ENCODE data around the gene HBE1.

The HBE1 gene

DNA sequence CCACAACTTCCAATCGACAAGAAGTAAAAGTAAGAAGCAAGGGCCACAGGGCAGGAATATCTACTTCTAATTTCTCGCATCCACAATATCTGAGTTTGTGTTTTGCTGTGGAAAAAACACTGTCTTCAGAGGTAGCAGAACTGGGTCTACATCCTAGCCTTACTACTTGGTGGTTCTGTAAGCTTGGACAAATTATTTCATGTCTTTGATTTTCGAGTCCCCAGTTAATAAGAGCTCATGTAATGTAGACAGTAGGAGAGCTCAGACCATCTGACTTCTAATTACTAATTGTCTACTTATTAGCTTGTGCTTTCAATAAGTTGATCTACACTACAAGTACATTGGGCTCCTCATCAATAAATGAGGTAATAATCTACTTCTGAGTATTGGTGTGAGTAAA, 13.3 kb upstream of the HBE1 start:
- H3K27ac ChIP-seq = no peak overlapping the region
- TF ChIP-seq, protein P1, sequence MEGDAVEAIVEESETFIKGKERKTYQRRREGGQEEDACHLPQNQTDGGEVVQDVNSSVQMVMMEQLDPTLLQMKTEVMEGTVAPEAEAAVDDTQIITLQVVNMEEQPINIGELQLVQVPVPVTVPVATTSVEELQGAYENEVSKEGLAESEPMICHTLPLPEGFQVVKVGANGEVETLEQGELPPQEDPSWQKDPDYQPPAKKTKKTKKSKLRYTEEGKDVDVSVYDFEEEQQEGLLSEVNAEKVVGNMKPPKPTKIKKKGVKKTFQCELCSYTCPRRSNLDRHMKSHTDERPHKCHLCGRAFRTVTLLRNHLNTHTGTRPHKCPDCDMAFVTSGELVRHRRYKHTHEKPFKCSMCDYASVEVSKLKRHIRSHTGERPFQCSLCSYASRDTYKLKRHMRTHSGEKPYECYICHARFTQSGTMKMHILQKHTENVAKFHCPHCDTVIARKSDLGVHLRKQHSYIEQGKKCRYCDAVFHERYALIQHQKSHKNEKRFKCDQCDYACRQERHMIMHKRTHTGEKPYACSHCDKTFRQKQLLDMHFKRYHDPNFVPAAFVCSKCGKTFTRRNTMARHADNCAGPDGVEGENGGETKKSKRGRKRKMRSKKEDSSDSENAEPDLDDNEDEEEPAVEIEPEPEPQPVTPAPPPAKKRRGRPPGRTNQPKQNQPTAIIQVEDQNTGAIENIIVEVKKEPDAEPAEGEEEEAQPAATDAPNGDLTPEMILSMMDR (conservative IDR thresholded peaks at IDR 0.05) = no peak

DNA sequence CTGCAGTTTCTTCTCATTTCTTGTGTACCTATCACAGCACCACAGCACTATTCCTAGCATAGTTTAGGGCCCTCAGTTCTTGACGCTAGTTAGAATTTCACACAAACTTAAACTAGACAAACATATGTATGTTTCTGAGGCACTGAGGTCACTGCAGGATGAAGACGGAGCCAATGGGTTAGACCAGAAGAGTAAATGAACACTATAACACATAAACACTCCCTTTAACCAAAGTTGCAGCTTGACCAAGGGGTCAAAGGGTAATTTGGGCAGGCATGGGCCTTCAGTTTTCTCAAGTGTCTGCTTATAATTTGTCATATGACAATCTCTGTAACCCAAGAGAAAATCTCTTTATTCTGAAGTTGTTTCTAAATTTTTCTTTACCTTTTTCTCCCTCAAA, 12.9 kb upstream of the HBE1 start:
- TF ChIP-seq, protein P1 (conservative IDR thresholded peaks at IDR 0.05) = no peak
- H3K27ac ChIP-seq = no peak overlapping the region

DNA sequence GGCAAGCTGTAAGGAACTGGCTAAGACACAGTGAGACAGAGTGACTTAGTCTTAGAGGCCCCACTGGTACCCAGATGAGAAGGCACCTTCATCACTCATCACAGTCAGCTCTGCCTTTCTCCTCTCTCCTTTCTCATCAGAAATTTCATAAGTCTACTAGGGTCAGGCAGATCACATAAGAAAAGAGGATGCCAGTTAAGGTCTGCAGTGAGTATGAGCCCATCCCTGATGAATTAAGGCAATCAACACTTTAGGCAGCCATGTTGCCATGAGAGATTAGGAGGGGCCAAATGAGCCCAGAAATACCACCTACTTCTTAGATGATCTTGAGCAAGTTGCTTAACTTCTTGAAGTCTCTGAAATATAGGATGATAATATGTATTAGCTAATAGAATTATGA, 11.9 kb upstream of the HBE1 start:
- TF ChIP-seq, protein P1 (conservative IDR thresholded peaks at IDR 0.05) = no peak
- no peak overlapping the region for H3K27ac ChIP-seq

DNA sequence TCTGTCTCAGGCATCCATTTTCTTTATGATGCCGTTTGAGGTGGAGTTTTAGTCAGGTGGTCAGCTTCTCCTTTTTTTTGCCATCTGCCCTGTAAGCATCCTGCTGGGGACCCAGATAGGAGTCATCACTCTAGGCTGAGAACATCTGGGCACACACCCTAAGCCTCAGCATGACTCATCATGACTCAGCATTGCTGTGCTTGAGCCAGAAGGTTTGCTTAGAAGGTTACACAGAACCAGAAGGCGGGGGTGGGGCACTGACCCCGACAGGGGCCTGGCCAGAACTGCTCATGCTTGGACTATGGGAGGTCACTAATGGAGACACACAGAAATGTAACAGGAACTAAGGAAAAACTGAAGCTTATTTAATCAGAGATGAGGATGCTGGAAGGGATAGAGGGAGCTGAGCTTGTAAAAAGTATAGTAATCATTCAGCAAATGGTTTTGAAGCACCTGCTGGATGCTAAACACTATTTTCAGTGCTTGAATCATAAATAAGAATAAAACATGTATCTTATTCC, 10.9 kb upstream of the HBE1 start:
- H3K27ac ChIP-seq = no peak overlapping the region
- TF ChIP-seq, protein P1 (conservative IDR thresholded peaks at IDR 0.05) = no peak

DNA sequence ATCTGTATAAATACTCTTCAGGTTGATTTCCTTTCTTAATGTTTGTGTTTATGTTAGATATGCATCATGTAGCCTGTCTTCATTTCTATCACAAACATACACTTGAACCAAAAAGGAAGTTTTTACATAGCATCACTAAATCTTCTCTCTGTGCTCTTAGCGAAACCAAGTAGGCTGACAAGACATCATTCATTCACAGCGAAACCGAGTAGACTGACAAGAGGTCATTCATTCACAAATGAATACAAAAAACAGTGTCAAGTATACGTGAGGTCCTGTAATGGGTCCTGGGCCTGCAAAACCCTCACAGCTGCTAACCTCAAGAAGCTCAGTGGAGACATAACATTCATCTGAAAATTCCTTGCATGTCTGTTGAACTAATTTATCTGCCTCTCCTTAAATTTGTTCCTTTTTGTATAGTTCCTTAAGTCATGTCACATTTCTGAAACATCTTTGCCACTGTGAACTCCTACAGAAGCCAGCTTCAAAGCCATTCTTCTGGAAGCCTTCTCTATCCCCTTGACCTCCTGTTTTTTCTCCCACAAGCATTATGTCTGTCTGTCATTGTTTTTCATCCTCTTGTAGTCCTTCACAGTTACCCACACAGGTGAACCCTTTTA, 9.8 kb upstream of the HBE1 start:
- H3K27ac ChIP-seq = no peak overlapping the region
- TF ChIP-seq, protein P1 (conservative IDR thresholded peaks at IDR 0.05) = no peak

DNA sequence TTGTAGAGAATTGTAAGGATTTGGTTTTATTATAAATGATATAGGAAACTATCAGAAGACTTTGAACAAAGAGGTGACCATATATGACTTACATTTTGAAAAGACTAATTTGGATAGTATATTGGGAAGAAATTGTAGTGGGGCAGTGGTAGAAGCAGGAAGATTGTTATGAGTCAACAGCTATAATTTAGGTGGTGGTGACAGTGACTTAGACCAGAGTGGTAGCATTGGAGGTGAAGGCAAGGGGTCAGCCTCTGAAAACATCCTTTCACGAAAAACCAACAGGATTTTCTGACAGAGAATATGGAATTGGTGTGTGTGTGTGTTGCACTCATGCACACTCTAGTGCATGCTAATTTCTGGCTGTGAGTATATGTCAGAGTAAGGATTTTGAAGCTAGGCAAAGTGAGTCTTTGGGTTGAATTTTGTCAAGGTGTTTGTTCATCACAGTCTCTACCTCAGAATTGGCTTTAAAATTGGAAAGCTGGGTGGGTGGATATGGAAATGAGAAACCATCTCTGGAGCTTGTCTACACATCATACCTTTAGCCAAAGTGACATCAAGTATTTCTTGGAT, 8.2 kb upstream of the HBE1 start:
- TF ChIP-seq, protein P1 (conservative IDR thresholded peaks at IDR 0.05) = no peak
- no peak overlapping the region for H3K27ac ChIP-seq

DNA sequence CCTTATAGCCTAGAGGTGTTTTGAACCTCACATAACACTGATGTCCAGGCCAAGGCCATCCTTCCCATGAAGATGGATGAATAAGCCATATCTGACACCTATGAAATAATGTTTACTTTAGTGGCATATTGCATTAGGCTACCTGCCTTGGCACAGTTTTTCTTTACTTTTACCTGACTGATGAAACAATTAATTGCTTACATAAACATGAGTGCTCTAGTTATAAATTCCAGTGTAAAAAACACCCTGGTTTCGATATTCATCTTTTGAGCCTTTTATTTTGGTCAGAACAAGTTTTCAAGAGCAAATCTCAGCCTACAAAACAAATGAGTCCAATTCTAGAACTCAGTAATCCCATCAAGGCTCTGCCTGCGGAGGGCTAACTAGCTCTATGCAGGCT, 7.0 kb upstream of the HBE1 start:
- TF ChIP-seq, protein P1 (conservative IDR thresholded peaks at IDR 0.05) = no peak
- no peak overlapping the region for H3K27ac ChIP-seq
